ENCODE results near the gene CYB561D2. TPM values are rescaled to one million over a fixed set of nuclear protein-coding genes. Genes with fewer than 3 reads are reported as not detected.

CYB561D2 gene
- total RNA-seq = 34.1 and 46.2 TPM in 2 replicates

GRCh38 chr3:50350527-50351322, at the start of gene CYB561D2, which contains the start of gene NPRL2:
Gene CYB561D2, plus strand, starts transcription at chr3:50350862. Its CDS starts 572 bp downstream, at chr3:50351434.
Gene NPRL2, minus strand, starts transcription at chr3:50350775. Its CDS starts 123 bp downstream, at chr3:50350652.

GRCh38 chr3:50303013-50303815, 47.4 kb upstream of the CYB561D2 start, which contains the start of gene HYAL1:
Gene HYAL1, minus strand, starts transcription at chr3:50303574. Its CDS starts 618 bp downstream, at chr3:50302956.

GRCh38 chr3:50322386-50323091, 28.1 kb upstream of the CYB561D2 start, which contains the start of gene HYAL2:
Gene HYAL2, minus strand, starts transcription at chr3:50322745. Its CDS starts 2,256 bp downstream, at chr3:50320489.

GRCh38 chr3:50327943-50328691, 22.5 kb upstream of the CYB561D2 start, which contains the start of gene TUSC2:
Gene TUSC2, minus strand, starts transcription at chr3:50328223. Its CDS starts 124 bp downstream, at chr3:50328099.

GRCh38 chr3:50340448-50341329, 10.0 kb upstream of the CYB561D2 start, which contains the start of gene RASSF1:
Gene RASSF1, minus strand, starts transcription at chr3:50340836. Its CDS starts 31 bp downstream, at chr3:50340805.

GRCh38 chr3:50345586-50346234, 5.0 kb upstream of the CYB561D2 start, which contains the start of gene ZMYND10:
Gene ZMYND10, minus strand, starts transcription at chr3:50345732. Its CDS starts 153 bp downstream, at chr3:50345579.

GRCh38 chr3:50358911-50359759, 8.5 kb downstream of the CYB561D2 start, which contains the start of gene TMEM115:
Gene TMEM115, minus strand, starts transcription at chr3:50359521. Its CDS starts 458 bp downstream, at chr3:50359063.

Other genes with a start within 250 kb of the CYB561D2 start
- gene SEMA3F, start 195.5 kb upstream of the CYB561D2 start, total RNA-seq = 1.7 and 1.9 TPM in 2 replicates
- gene GNAT1, start 159.3 kb upstream of the CYB561D2 start, total RNA-seq = not detected in 2 replicates
- not detected in 2 replicates for gene SLC38A3, start 145.6 kb upstream of the CYB561D2 start, total RNA-seq
- gene GNAI2, start 114.7 kb upstream of the CYB561D2 start, total RNA-seq = 164 and 291 TPM in 2 replicates
- gene SEMA3B, start 81.7 kb upstream of the CYB561D2 start, total RNA-seq = 1.2 and 2.8 TPM in 2 replicates
- under 0.01 TPM in 1 of 2 replicates, not detected in the other for gene LSMEM2, start 71.8 kb upstream of the CYB561D2 start, total RNA-seq
- 54.1 and 164 TPM in 2 replicates for gene IFRD2, start 58.4 kb upstream of the CYB561D2 start, total RNA-seq
- gene HYAL3, start 51.5 kb upstream of the CYB561D2 start, total RNA-seq = 5.2 and 6.8 TPM in 2 replicates
- 2.1 and 3.9 TPM in 2 replicates for gene NAA80, start 51.5 kb upstream of the CYB561D2 start, total RNA-seq
- gene HYAL1, start 47.3 kb upstream of the CYB561D2 start, total RNA-seq = 0.96 and 2.5 TPM in 2 replicates
- gene HYAL2, start 28.1 kb upstream of the CYB561D2 start, total RNA-seq = 60.6 and 83.6 TPM in 2 replicates
- 16.6 and 21.3 TPM in 2 replicates for gene TUSC2, start 22.6 kb upstream of the CYB561D2 start, total RNA-seq
- 32.8 and 49.3 TPM in 2 replicates for gene RASSF1, start 10.0 kb upstream of the CYB561D2 start, total RNA-seq
- 0.58 and 0.85 TPM in 2 replicates for gene ZMYND10, start 5.1 kb upstream of the CYB561D2 start, total RNA-seq
- gene NPRL2, start 87 bp upstream of the CYB561D2 start, total RNA-seq = 24.7 and 25.4 TPM in 2 replicates
- gene TMEM115, start 8.7 kb downstream of the CYB561D2 start, total RNA-seq = 38.3 and 43.1 TPM in 2 replicates
- gene CACNA2D2, start 152.8 kb downstream of the CYB561D2 start, total RNA-seq = not detected in 2 replicates
- 8.2 and 22.0 TPM in 2 replicates for gene C3orf18, start 216.9 kb downstream of the CYB561D2 start, total RNA-seq
- gene HEMK1, start 218.7 kb downstream of the CYB561D2 start, total RNA-seq = 13.5 and 15.9 TPM in 2 replicates